ENCODE results near the gene PRKCQ. TPM values are rescaled to one million over a fixed set of nuclear protein-coding genes. Genes with fewer than 3 reads are reported as not detected.
"Not testable (repeated sequence)": the region's sequence is repeated elsewhere in the genome, so short reads cannot be mapped to it uniquely, and the experiment has no call there.

PRKCQ gene
- total RNA-seq, 8 experiments from 2014 or later, result 0.10 to 3.9 (median 1.8) TPM; not detected in 1

DNA sequence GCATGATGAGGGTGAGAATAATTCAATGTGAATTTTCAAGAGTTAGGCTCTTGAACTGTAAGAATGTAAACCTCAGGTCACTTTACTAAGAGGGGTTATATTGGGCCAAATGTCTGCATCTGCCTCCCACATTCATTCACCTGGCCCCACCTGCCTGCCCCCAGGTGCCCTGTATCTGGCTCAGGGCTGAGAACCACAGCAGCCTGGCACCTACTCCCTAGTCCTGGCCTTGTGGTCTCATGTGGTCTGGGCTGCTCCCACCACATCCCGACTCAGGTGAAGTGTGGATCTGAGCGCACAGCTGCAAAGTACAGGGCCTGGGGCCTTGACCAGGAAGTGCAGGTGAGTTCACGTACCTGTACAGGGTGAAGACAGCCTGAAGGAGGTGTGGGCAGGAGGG, 195.2 kb downstream of the PRKCQ start:
- in situ Hi-C loops (cut with MboI; ENCODE audit: low pct_unique_long_range_greater_than_20kb in 2 of 9, low sequenced_read_pairs in 9 of 9, unreplicated experiment in 9 of 9), result loop anchor here in 1 of 9 experiments (25.0 kb wide), 1 partner anchor 173 kb away; the partner anchor contains the start of gene PFKFB3
- ATAC-seq (replicated peaks in 6 of 8), result no peak

GRCh38 chr10:6384031-6384430, 196.0 kb downstream of the PRKCQ start:
- ATAC-seq (replicated peaks in 6 of 8), result no peak
- Histone ChIP-seq H3K4me1 (replicated peaks in 1 of 2) (no peaks in the 10 kb centered on the region), H3K27ac (no peak overlapping the region), H3K4me3 (no peak overlapping the region)
- in situ Hi-C loops (cut with MboI; ENCODE audit: low pct_unique_long_range_greater_than_20kb in 2 of 9, low sequenced_read_pairs in 9 of 9, unreplicated experiment in 9 of 9), result loop anchor here in 1 of 9 experiments (25.0 kb wide), 1 partner anchor 172 kb away; the partner anchor contains the start of gene PFKFB3
- 40 to 100% (median 91%) methylated on average over 1 to 7 of the region's 7 CpGs for WGBS, 10 experiments

More for the DNA sequence above, 195.2 kb downstream of the PRKCQ start:
- WGBS, 10 experiments, result 64 to 100% (median 93%) methylated on average over 1 to 2 of the region's 3 CpGs; no CpG with 5 or more reads in 6 of the 10 experiments
- no peak overlapping the region for H3K27ac ChIP-seq
- H3K4me3 ChIP-seq, result no peak overlapping the region
- no peaks in the 10 kb centered on the region for H3K4me1 ChIP-seq (replicated peaks in 1 of 2)

DNA sequence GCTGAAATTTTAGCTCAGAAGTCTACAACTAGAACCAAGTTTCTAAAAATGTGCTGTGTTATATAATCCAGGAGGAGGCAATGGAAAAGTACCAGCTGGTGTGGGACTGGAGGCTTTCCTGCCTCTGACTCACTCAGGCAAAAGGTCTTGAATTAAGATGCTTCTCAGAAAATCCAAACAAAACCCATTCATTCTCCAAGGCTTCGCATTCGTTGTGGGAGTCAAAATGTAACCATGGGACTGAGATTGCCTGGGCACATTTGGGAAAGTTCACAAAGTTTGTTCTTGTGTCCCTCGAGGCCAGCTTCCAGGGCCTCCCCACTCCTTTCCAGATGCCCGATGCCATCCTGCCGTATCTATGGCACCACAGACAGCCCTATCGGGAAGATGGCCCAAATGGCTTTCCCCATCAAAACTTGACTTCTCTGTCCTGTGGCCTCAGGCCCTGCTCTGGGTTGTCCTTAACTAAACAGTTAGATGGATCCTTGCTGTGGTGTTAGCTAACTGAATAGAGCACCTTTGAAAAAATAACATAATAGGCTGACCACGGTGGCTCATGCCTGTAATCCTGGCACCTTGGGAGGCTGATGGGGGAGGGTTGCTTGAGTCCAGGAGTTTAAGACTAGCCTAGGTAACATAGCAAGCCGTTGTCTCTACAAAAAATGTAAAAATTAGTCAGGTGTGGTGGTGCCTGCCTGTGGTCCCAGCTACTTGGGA, 196.8 kb downstream of the PRKCQ start:
- ATAC-seq (replicated peaks in 6 of 8), result peak in 2 of 8 experiments; percentile 17 to 27
- no peaks in the 10 kb centered on the region for H3K4me1 ChIP-seq (replicated peaks in 1 of 2)
- H3K27ac ChIP-seq, result no peak overlapping the region
- in situ Hi-C loops (cut with MboI; ENCODE audit: low pct_unique_long_range_greater_than_20kb in 2 of 9, low sequenced_read_pairs in 9 of 9, unreplicated experiment in 9 of 9), result loop anchor here in 1 of 9 experiments (25.0 kb wide), 1 partner anchor 171 kb away; the partner anchor contains the start of gene PFKFB3
- no peak overlapping the region for H3K4me3 ChIP-seq
- 29 to 100% (median 80%) methylated on average over 1 to 7 of the region's 8 CpGs; no CpG with 5 or more reads in 1 of the 10 experiments for WGBS, 10 experiments

GRCh38 chr10:6382081-6382480, 198.0 kb downstream of the PRKCQ start:
- in situ Hi-C loops (cut with MboI; ENCODE audit: low pct_unique_long_range_greater_than_20kb in 2 of 9, low sequenced_read_pairs in 9 of 9, unreplicated experiment in 9 of 9), result loop anchor here in 1 of 9 experiments (25.0 kb wide), 1 partner anchor 170 kb away; the partner anchor contains the start of gene PFKFB3
- WGBS, 10 experiments, result 14 to 85% (median 62%) methylated on average over 1 to 7 of the region's 7 CpGs
- ATAC-seq (replicated peaks in 6 of 8), result peak in 1 of 8 experiments; percentile 48
- no peak overlapping the region for H3K27ac ChIP-seq
- no peak overlapping the region for H3K4me3 ChIP-seq
- H3K4me1 ChIP-seq (replicated peaks in 1 of 2), result no peaks in the 10 kb centered on the region

- WGBS, 10 experiments, result 63 to 100% (median 90%) methylated on average over 1 to 5 of the region's 5 CpGs; no CpG with 5 or more reads in 4 of the 10 experiments
- H3K4me1 ChIP-seq (replicated peaks in 1 of 2); H3K27ac ChIP-seq; H3K4me3 ChIP-seq; ATAC-seq (replicated peaks in 6 of 8): not testable (repeated sequence)
- in situ Hi-C loops (cut with MboI; ENCODE audit: low pct_unique_long_range_greater_than_20kb in 2 of 9, low sequenced_read_pairs in 9 of 9, unreplicated experiment in 9 of 9), result loop anchor here in 1 of 9 experiments (25.0 kb wide), 1 partner anchor 168 kb away; the partner anchor contains the start of gene PFKFB3
Measured at GRCh38 chr10:6380478-6380877, 199.6 kb downstream of the PRKCQ start.

GRCh38 chr10:6379015-6379776, 200.9 kb downstream of the PRKCQ start:
- in situ Hi-C loops (cut with MboI; ENCODE audit: low pct_unique_long_range_greater_than_20kb in 2 of 9, low sequenced_read_pairs in 9 of 9, unreplicated experiment in 9 of 9), result loop anchor here in 1 of 9 experiments (25.0 kb wide), 1 partner anchor 167 kb away; the partner anchor contains the start of gene PFKFB3
- no peaks in the 10 kb centered on the region for H3K4me1 ChIP-seq (replicated peaks in 1 of 2)
- H3K27ac ChIP-seq, result no peak overlapping the region
- whole genome bisulfite sequencing, 10 experiments, result 67 to 83% (median 82%) methylated on average over 1 of the region's 1 CpG; no CpG with 5 or more reads in 6 of the 10 experiments
- no peak for ATAC-seq (replicated peaks in 6 of 8)
- H3K4me3 ChIP-seq, result no peak overlapping the region

Data from motor neuron (in vitro differentiated cells).